Hepatocyte (in vitro differentiated cells): ENCODE measurements around the gene KANK2.

Experiments
- CTCF ChIP-seq: fragments of 200-600 bp; sonication (generic); IDR thresholded peaks from 2 replicates; pipeline ENCODE4 v1.5.1; 2016; ENCODE audit warnings: antibody characterized with exemption, mild to moderate bottlenecking; ENCODE audit not compliant: poor library complexity
- EZH2 ChIP-seq: fragments of 200-600 bp; sonication (generic); IDR thresholded peaks from 2 replicates; pipeline ENCODE4 v1.6.1; 2016; ENCODE audit warnings: antibody characterized with exemption, mild to moderate bottlenecking, borderline replicate concordance

DNA sequence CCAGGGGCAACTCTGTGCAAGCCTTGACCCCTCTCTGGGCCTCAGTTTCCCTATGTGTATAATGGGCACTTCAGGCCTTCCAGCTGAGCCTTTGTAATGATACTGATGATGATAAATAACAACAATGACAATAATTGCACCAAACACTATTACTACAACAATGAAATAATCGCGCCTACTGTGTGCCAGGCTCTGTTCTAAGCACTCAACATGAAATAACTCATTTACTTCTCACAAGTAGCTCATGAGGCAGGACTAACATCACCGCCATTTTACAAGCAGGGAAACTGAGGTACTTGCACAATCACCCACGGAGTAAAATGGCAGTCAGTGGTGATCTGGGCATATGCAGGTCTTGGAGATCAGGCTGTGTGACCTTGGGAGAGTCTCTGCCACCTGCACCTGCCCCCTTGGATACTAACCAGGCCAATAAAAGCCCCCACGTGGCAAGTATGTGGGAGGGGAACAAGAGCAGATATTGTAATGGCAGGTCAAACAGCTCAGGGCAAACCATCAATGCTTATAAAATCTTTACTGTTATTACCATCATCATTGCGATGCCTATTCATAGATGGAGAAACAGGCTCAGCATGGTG, 41.5 kb upstream of the KANK2 start:
- TF ChIP-seq EZH2 (no peak), CTCF (no peak)
